ENCODE results near the gene ZW10. TPM values are rescaled to one million over a fixed set of nuclear protein-coding genes. Genes with fewer than 3 reads are reported as not detected.

ZW10 gene
- total and polyA plus RNA-seq, 10 of the 15 experiments (the other 5 are each of a cell fraction or from before 2014, with no cell fraction given): 5.4 to 32.0 (median 17.3) TPM

DNA sequence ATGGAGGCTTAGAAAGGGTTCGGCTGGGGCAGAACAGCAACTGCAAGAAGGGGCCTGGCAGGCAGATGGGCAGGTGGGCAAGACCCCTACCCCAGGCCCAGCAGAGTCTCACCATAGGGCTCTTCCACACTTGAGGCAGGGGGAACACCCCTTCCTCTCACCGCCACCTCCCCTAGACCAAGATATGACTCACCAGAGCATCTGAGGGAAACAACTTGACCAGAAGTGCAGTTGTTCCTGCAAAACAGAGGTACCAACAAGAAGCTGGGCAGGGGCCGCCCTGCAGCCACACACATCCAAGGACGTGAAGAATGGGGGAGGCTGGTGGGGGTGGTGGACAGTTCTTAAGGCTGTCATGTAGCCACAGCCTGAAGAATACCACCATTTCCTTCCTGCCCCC, 78.3 kb downstream of the ZW10 start:
- Histone ChIP-seq H3K36me3 (ENCODE audit: control insufficient read depth in 2 of 2, insufficient read depth in 2 of 2, low read length in 1 of 2) (no peaks in the 10 kb centered on the region), H3K4me3 (no peak overlapping the region), H3K79me2 (ENCODE audit: control insufficient read depth, insufficient read depth, low read length) (no peaks in the 10 kb centered on the region), H3K4me2 (ENCODE audit: control insufficient read depth, insufficient read depth) (no peak overlapping the region), H3K4me1 (ENCODE audit: control insufficient read depth, insufficient read depth, low read length) (no peaks in the 10 kb centered on the region), H4K20me1 (ENCODE audit: control insufficient read depth, insufficient read depth) (no peaks in the 10 kb centered on the region), H3K27me3 (replicated peaks in 1 of 2; ENCODE audit: control insufficient read depth in 2 of 2, insufficient read depth in 2 of 2, low read length in 1 of 2) (peaks cover 0 to 1% of the 10 kb centered on the region in 2 experiments; a peak in 1 of 4 replicates), H2AFZ (ENCODE audit: control insufficient read depth, low read depth, low read length) (no peak overlapping the region), H3K9me3 (replicated peaks; ENCODE audit: control insufficient read depth, insufficient read depth, low read length) (no peaks in the 10 kb centered on the region), H3K9ac (ENCODE audit: control insufficient read depth, insufficient read depth, low read length) (no peak overlapping the region), H3K27ac (ENCODE audit: control insufficient read depth, insufficient read depth) (no peak overlapping the region)
- intact Hi-C loops (cut with micrococcal nuclease; ENCODE audit: unreplicated experiment) (no loop called here), in situ Hi-C loops (cut with MboI) (no loop called here)
- FAIRE-seq (no peak), DNase-seq (ENCODE audit: low read depth, low spot score) (no peak), ATAC-seq (no peak)
- no peak for TF ChIP-seq TARDBP (IDR thresholded peaks at IDR 0.05; ENCODE audit: borderline replicate concordance)
- ChIA-PET RAD21 (ENCODE audit: unreplicated experiment) (no interaction called here), SMC1A (ENCODE audit: uncharacterized antibody, unreplicated experiment) (no interaction called here), CTCF (no interaction called here), POLR2A (no interaction called here)
- BruUV-seq (replicated peaks): no TSS peak
- whole genome bisulfite sequencing (ENCODE audit: insufficient coverage, insufficient replicate concordance, low lambda C conversion rate, missing lambda C conversion rate): 38% methylated on average over 4 of the region's 4 CpGs

DNA sequence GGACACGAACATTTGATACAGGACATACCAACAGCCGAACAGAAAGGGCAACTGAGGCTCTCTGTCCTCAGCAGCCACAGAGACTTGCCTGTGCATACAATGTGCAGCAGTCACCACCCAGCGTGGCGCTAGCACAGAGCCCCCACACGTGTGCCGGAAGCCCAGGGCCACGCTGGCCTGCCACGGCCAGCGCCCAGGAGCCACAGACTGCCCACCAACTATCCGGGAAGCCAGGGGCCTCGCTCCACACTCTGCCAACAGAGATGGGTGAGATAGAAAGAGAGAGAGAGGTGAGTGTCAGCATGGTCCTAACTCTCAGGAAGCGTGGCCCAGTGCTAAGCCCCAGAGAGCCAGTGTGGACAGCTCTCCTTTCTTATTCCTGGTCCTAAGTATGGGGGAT, 79.1 kb downstream of the ZW10 start:
- FAIRE-seq (no peak), ATAC-seq (no peak), DNase-seq (ENCODE audit: low read depth, low spot score) (no peak)
- H3K27me3 ChIP-seq (replicated peaks in 1 of 2; ENCODE audit: control insufficient read depth in 2 of 2, insufficient read depth in 2 of 2, low read length in 1 of 2): peaks cover 0 to 1% of the 10 kb centered on the region in 2 experiments; a peak in 1 of 4 replicates
- ChIA-PET CTCF (no interaction called here), POLR2A (no interaction called here), RAD21 (ENCODE audit: unreplicated experiment) (no interaction called here), SMC1A (ENCODE audit: uncharacterized antibody, unreplicated experiment) (no interaction called here)
- H3K79me2 ChIP-seq (ENCODE audit: control insufficient read depth, insufficient read depth, low read length): no peaks in the 10 kb centered on the region
- H4K20me1 ChIP-seq (ENCODE audit: control insufficient read depth, insufficient read depth): no peaks in the 10 kb centered on the region
- BruUV-seq (replicated peaks): no TSS peak
- no peak overlapping the region for H2AFZ ChIP-seq (ENCODE audit: control insufficient read depth, low read depth, low read length)
- no peaks in the 10 kb centered on the region for H3K4me1 ChIP-seq (ENCODE audit: control insufficient read depth, insufficient read depth, low read length)
- intact Hi-C loops (cut with micrococcal nuclease; ENCODE audit: unreplicated experiment): no loop called here
- no peak overlapping the region for H3K4me2 ChIP-seq (ENCODE audit: control insufficient read depth, insufficient read depth)
- TF ChIP-seq HCFC1 (IDR thresholded peaks at IDR 0.05; ENCODE audit: low read length): no peak
- TF ChIP-seq RELA (IDR thresholded peaks at IDR 0.05; ENCODE audit: borderline replicate concordance, partially characterized antibody): no peak
- no peak for TF ChIP-seq KLF5 (IDR thresholded peaks at IDR 0.05; ENCODE audit: partially characterized antibody)
- TF ChIP-seq ZBTB33 (IDR thresholded peaks at IDR 0.05): no peak
- no peak for TF ChIP-seq WRNIP1 (IDR thresholded peaks at IDR 0.05; ENCODE audit: borderline replicate concordance, low read depth, low read length)
- TF ChIP-seq BRCA1 (IDR thresholded peaks at IDR 0.05; ENCODE audit: low read depth, low read length): no peak
- TF ChIP-seq, protein P1, sequence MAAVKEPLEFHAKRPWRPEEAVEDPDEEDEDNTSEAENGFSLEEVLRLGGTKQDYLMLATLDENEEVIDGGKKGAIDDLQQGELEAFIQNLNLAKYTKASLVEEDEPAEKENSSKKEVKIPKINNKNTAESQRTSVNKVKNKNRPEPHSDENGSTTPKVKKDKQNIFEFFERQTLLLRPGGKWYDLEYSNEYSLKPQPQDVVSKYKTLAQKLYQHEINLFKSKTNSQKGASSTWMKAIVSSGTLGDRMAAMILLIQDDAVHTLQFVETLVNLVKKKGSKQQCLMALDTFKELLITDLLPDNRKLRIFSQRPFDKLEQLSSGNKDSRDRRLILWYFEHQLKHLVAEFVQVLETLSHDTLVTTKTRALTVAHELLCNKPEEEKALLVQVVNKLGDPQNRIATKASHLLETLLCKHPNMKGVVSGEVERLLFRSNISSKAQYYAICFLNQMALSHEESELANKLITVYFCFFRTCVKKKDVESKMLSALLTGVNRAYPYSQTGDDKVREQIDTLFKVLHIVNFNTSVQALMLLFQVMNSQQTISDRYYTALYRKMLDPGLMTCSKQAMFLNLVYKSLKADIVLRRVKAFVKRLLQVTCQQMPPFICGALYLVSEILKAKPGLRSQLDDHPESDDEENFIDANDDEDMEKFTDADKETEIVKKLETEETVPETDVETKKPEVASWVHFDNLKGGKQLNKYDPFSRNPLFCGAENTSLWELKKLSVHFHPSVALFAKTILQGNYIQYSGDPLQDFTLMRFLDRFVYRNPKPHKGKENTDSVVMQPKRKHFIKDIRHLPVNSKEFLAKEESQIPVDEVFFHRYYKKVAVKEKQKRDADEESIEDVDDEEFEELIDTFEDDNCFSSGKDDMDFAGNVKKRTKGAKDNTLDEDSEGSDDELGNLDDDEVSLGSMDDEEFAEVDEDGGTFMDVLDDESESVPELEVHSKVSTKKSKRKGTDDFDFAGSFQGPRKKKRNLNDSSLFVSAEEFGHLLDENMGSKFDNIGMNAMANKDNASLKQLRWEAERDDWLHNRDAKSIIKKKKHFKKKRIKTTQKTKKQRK (IDR thresholded peaks at IDR 0.05; ENCODE audit: low read depth, low read length): no peak
- no peak for TF ChIP-seq YY1 (IDR thresholded peaks at IDR 0.05; ENCODE audit: low read depth, low read length)
- no peak for TF ChIP-seq MEF2A (IDR thresholded peaks at IDR 0.05; ENCODE audit: insufficient read depth, low read depth, low read length)
- no peaks in the 10 kb centered on the region for H3K9me3 ChIP-seq (replicated peaks; ENCODE audit: control insufficient read depth, insufficient read depth, low read length)
- no peak overlapping the region for H3K9ac ChIP-seq (ENCODE audit: control insufficient read depth, insufficient read depth, low read length)
- no peak overlapping the region for H3K27ac ChIP-seq (ENCODE audit: control insufficient read depth, insufficient read depth)
- no peak overlapping the region for H3K4me3 ChIP-seq
- in situ Hi-C loops (cut with MboI): no loop called here
- no peaks in the 10 kb centered on the region for H3K36me3 ChIP-seq (ENCODE audit: control insufficient read depth in 2 of 2, insufficient read depth in 2 of 2, low read length in 1 of 2)
- 61% methylated on average over 12 of the region's 12 CpGs for WGBS (ENCODE audit: insufficient coverage, insufficient replicate concordance, low lambda C conversion rate, missing lambda C conversion rate)

Data from GM12878 (cell line).